Neural progenitor cell (in vitro differentiated cells): ENCODE measurements around the gene RBM28. TPM values are rescaled to one million over a fixed set of nuclear protein-coding genes. Genes with fewer than 3 reads are reported as not detected.

Source experiments
- DNase-seq: peaks from one replicate; pipeline ENCODE4 v3.0.0-alpha.2; 2016; ENCODE audit warnings: low spot score
- H2AFZ ChIP-seq: fragments of 200-600 bp; sonication (generic); replicated peaks from 2 replicates; pipeline ENCODE4 v1.6.1; 2016; ENCODE audit warnings: antibody characterized with exemption
- H3F3A ChIP-seq: fragments of 200-600 bp; sonication (generic); 2 replicates; pipeline ENCODE4 v1.6.1; 2016; ENCODE audit warnings: antibody characterized with exemption, low read depth
- H3K27ac ChIP-seq: fragments of 200-600 bp; sonication (generic); 2 replicates; pipeline ENCODE4 v1.5.1; 2016; ENCODE audit warnings: mild to moderate bottlenecking
- H3K27me3 ChIP-seq: fragments of 200-600 bp; sonication (generic); 2 replicates; pipeline ENCODE4 v1.6.1; 2016; ENCODE audit warnings: mild to moderate bottlenecking, moderate library complexity
- H3K36me3 ChIP-seq: fragments of 200-600 bp; sonication (generic); 2 replicates; pipeline ENCODE4 v1.5.1; 2016
- H3K4me1 ChIP-seq: fragments of 200-600 bp; sonication (generic); 2 replicates; pipeline ENCODE4 v1.6.1; 2016; ENCODE audit warnings: mixed run types
- H3K4me2 ChIP-seq: fragments of 200-600 bp; sonication (generic); 2 replicates; pipeline ENCODE4 v1.6.1; 2016
- H3K4me3 ChIP-seq: fragments of 200-600 bp; sonication (generic); 2 replicates; pipeline ENCODE4 v1.5.1; 2016
- H3K79me2 ChIP-seq: fragments of 200-600 bp; sonication (generic); 2 replicates; pipeline ENCODE4 v1.6.1; 2016; ENCODE audit warnings: low read depth
- H3K9ac ChIP-seq: fragments of 200-600 bp; sonication (generic); 2 replicates; pipeline ENCODE4 v1.6.1; 2016
- H3K9me3 ChIP-seq: fragments of 200-600 bp; sonication (generic); 2 replicates; pipeline ENCODE4 v1.5.1; 2016; ENCODE audit warnings: low read depth
- H4K20me1 ChIP-seq: fragments of 200-600 bp; sonication (generic); 2 replicates; pipeline ENCODE4 v1.6.1; 2016; ENCODE audit warnings: low read depth
- H3K27ac Mint-ChIP-seq: 3 replicates; pipeline ENCODE4 v1.8.0; 2021; ENCODE audit warnings: mixed read lengths
- H3K27me3 Mint-ChIP-seq: 2 replicates; pipeline ENCODE4 v1.8.0; 2022; ENCODE audit warnings: low read depth, mild to moderate bottlenecking, inconsistent platforms, moderate library complexity, mixed read lengths; ENCODE audit not compliant: insufficient read depth
- H3K36me3 Mint-ChIP-seq: 3 replicates; pipeline ENCODE4 v1.8.0; 2021; ENCODE audit warnings: mixed read lengths
- H3K4me1 Mint-ChIP-seq: 3 replicates; pipeline ENCODE4 v1.8.0; 2021; ENCODE audit warnings: mixed read lengths
- H3K4me3 Mint-ChIP-seq: 3 replicates; pipeline ENCODE4 v1.8.0; 2021; ENCODE audit warnings: mild to moderate bottlenecking, moderate library complexity, mixed read lengths
- H3K9me3 Mint-ChIP-seq: 3 replicates; pipeline ENCODE4 v1.8.0; 2020; ENCODE audit warnings: mixed read lengths
- CTCF ChIP-seq: fragments of 200-600 bp; sonication (generic); IDR thresholded peaks from 2 replicates; pipeline ENCODE4 v1.5.1; 2017; ENCODE audit warnings: antibody characterized with exemption, mild to moderate bottlenecking
- EZH2 ChIP-seq: fragments of 200-600 bp; sonication (generic); IDR thresholded peaks from 2 replicates; pipeline ENCODE4 v1.6.1; 2017; ENCODE audit warnings: antibody characterized with exemption, mild to moderate bottlenecking, moderate library complexity
- EZH2phosphoT487 ChIP-seq: fragments of 200-600 bp; sonication (generic); IDR thresholded peaks from 2 replicates; pipeline ENCODE4 v1.6.1; 2017; ENCODE audit warnings: antibody characterized with exemption
- total RNA-seq: library from RNA; depleted of rRNA; stranded (reverse); fragments of >200 nt; gene quantifications from 2 replicates; pipeline ENCODE4 v1.2.3, GENCODE V29; 2015; ENCODE audit warnings: low replicate concordance

Gene RBM28
- total RNA-seq, 1 donor from 2014 or later: 33.5 TPM

DNA sequence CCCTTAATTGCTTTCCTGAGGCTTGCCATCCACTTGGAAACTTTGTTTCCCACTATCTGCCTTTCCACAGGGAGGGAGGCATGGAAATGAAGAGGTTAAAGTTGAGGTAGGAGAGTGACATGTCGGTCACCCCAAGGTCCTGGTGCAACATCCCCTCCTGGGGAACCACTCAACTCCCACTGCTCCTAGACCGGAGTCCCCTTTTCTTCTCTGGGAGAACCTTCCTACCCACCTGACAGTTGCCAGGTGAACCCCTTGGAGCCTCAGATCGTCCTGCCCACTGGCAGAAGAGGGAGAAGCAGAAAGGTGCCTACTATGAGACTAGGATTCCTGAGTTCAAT lies 44.4 kb upstream of the RBM28 start:
- Mint-ChIP-seq H3K36me3 (peaks cover 2% of the 10 kb centered on the region), H3K27ac (peak overlapping the region; percentile 83), H3K4me1 (peaks cover 53% of the 10 kb centered on the region), H3K4me3 (peak overlapping the region; percentile 6), H3K9me3 (no peaks in the 10 kb centered on the region), H3K27me3 (peaks cover 5% of the 10 kb centered on the region)
- Histone ChIP-seq H3K79me2 (no peaks in the 10 kb centered on the region), H3K9ac (no peak overlapping the region), H3K9me3 (no peaks in the 10 kb centered on the region), H3K4me2 (peak overlapping the region; percentile 47), H2AFZ (peak overlapping the region; percentile 82), H3K27ac (no peak overlapping the region), H3K36me3 (no peaks in the 10 kb centered on the region), H3F3A (peaks cover 19% of the 10 kb centered on the region), H3K4me3 (no peak overlapping the region), H4K20me1 (no peaks in the 10 kb centered on the region), H3K27me3 (peaks cover 16% of the 10 kb centered on the region), H3K4me1 (peaks cover 32% of the 10 kb centered on the region)
- no peak for DNase-seq
- TF ChIP-seq EZH2: no peak

GRCh38 chr7:128387216-128388144 lies 43.8 kb upstream of the RBM28 start:
- Mint-ChIP-seq H3K27ac (peak overlapping the region; percentile 83), H3K9me3 (no peaks in the 10 kb centered on the region), H3K4me1 (peaks cover 56% of the 10 kb centered on the region), H3K4me3 (peak overlapping the region; percentile 53), H3K36me3 (peaks cover 2% of the 10 kb centered on the region), H3K27me3 (peaks cover 5% of the 10 kb centered on the region)
- Histone ChIP-seq H3K4me3 (no peak overlapping the region), H3K27ac (no peak overlapping the region), H3F3A (peaks cover 19% of the 10 kb centered on the region), H3K27me3 (peaks cover 16% of the 10 kb centered on the region), H3K9me3 (no peaks in the 10 kb centered on the region), H3K36me3 (no peaks in the 10 kb centered on the region), H3K9ac (no peak overlapping the region), H2AFZ (peak overlapping the region; percentile 82), H3K4me1 (peaks cover 36% of the 10 kb centered on the region), H3K79me2 (no peaks in the 10 kb centered on the region), H3K4me2 (peak overlapping the region; percentile 47), H4K20me1 (no peaks in the 10 kb centered on the region)
- TF ChIP-seq CTCF (peak; percentile 90), EZH2phosphoT487 (no peak)
- DNase-seq: peak; percentile 95

DNA sequence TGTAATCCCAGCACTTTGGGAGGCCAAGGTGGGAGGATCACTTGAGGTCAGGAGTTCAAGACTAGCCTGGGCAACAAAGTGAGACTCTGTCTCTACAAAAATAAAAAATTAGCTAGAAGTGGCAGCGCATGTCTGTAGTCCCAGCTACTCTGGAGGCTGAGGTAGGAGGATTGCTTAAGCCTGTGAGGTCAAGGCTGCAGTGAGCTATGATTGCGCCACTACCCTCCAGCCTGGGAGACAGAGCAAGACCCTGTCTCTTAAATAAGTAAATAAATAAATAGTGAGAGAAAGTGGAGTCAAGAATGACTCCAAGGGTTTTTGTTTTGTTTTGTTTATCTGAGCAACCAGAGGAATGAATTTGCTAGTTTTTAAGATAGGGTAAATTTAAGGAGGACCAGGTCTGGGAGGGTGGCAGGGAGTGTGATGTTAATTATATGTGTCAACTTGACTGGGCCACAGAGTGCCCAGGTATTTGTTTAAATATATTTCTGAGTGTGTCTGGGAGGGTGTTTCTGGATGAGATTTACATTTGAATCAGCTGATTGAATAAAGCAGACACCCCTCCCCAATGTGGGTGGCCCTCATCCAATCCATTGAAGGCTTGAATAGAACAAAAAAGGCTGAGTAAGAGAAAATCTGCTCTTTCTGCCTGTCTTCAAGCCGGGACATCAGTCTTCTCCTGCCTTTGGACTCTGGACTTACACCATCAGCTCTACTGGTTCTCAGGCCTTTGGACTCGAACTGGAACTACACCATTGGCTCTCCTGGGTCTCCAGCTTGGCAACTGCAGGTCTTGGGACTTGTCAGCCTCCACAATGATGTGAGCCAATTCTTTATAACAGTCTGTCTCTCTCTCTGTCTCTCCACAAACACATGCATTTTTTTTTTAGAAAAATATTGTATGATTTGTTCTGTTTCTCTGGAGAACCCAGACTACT lies 42.5 kb upstream of the RBM28 start:
- H3K36me3 ChIP-seq: no peaks in the 10 kb centered on the region
- no peak overlapping the region for H3K9ac ChIP-seq
- no peak for DNase-seq
- no peak for TF ChIP-seq EZH2
- no peak for TF ChIP-seq CTCF
- TF ChIP-seq EZH2phosphoT487: no peak
- H3K36me3 Mint-ChIP-seq: peaks cover 2% of the 10 kb centered on the region
- no peaks in the 10 kb centered on the region for H3K79me2 ChIP-seq
- peaks cover 4% of the 10 kb centered on the region for H3K27me3 Mint-ChIP-seq
- H3K27ac ChIP-seq: no peak overlapping the region
- no peaks in the 10 kb centered on the region for H3K9me3 ChIP-seq
- H3K4me1 ChIP-seq: peaks cover 37% of the 10 kb centered on the region
- H3K4me3 ChIP-seq: no peak overlapping the region
- peaks cover 19% of the 10 kb centered on the region for H3F3A ChIP-seq
- H4K20me1 ChIP-seq: no peaks in the 10 kb centered on the region
- no peak overlapping the region for H2AFZ ChIP-seq
- no peaks in the 10 kb centered on the region for H3K9me3 Mint-ChIP-seq
- H3K4me1 Mint-ChIP-seq: peaks cover 58% of the 10 kb centered on the region
- H3K27me3 ChIP-seq: peaks cover 16% of the 10 kb centered on the region
- H3K27ac Mint-ChIP-seq: no peak overlapping the region
- no peak overlapping the region for H3K4me2 ChIP-seq
- no peak overlapping the region for H3K4me3 Mint-ChIP-seq
